Stimulated activated naive CD4-positive, alpha-beta T cell (primary cell): Measurements from ENCODE around the gene DBN1.
"Not testable (repeated sequence)": the region's sequence is repeated elsewhere in the genome, so short reads cannot be mapped to it uniquely, and the experiment has no call there.

Experiments used
- DNase-seq, 6 experiments: peaks; one replicate each; lab custom pipeline; 2025; lab: John Stamatoyannopoulos, UW

DBN1 gene

DNA sequence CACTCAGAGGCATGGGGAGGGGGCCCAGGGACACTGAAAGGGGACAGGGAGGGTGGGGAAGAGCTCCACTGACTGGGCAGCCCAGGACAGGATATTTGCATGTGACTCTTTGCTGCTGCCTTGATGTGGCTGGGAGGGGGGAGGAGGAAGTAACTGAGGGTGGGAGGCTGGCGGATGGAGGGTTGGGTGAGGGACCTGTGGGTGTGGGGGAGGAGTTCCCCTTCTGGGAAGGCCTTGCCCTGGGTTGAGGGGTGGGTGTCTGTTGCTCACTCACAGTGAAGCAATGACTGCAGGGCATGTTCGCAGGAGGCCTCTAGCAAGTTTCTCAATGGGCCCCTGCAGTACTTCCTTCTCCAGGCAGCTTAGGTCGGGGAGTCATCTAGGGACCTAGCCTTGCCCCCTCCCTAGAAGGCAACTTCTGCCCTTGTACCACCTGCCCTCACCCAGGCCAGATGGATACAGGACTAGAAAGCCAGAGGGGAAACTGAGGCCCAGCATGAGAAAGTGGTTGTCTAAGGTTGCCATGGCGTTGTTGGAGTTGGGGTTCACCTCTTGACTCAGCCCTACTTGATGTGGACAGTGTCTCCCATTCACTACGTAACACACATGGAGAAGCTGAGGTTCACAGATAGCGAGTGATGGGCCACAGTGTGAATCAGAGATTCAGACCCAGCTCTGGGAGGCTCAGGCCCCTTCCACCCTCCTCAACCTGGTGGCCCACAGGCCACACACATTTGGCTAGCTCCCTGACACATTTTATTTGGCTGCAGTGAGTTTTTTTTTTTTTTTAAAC, 44.0 kb downstream of the DBN1 start:
- peak; percentile 68 to 84 (median 76) for DNase-seq

- no peak for DNase-seq
Measured at GRCh38 chr5:177428574-177429217, 44.7 kb downstream of the DBN1 start.

DNA sequence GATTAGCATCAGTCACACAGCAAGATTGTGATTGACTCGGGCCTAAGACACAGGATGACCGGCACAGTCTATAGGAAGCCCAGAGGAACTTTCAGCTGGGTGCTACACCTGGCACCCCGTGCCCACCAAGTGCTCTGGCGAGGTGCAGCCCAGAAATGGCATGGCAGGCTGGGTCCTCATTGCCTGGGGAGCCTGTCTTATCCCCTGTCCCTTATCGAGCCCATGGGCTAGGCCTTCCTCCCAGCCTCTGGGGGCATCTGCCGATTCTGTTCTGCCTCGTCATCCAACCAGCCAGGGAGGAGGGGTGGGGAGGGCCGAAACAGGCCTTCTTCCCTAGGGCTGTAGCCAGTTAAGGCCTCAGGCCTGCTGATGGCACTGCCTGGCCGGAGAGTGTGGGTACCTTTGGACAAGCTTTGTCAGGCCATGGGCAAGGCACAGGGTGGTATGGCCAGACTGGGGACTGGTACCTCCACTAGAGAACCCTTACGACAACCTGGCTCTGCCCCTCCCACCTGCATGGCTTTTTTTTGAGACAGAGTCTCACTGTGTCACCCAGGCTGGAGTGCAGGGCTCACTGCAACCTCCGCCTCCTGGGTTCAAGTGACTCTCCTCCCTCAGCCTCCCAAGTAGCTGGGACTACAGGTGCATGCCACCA, 45.4 kb downstream of the DBN1 start:
- peak in 3 of 6 experiments; percentile 19 to 36 (median 27) for DNase-seq

DNA sequence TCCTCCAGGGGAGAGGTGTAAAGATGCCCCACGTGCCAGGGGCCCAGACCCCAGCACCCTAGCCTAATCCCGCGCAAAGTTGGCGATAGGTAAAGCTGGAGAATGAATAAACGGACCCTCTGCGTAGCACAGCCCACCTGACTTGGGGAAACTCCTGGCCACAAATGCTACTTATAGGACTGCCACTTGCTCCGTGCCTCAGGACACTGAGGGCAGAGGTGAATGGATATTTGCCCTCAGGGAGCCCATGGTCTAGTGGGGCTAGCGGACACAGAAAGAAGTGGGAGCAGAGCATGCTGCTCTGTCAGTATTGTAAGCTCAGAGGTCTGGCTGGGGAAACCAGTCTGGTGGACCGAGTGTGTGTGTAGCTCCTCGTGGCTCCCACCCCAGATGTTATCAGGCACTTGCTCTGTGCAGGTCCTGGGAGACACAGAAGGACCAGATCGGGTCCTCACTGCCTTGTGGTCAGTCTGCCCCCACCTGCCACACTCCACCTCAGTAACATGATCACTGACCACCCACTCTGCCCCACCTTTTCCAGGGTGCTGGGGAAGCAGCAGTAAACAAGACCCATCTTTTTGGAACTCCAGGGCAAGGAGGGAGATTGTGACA, 46.1 kb downstream of the DBN1 start:
- DNase-seq: no peak

DNA sequence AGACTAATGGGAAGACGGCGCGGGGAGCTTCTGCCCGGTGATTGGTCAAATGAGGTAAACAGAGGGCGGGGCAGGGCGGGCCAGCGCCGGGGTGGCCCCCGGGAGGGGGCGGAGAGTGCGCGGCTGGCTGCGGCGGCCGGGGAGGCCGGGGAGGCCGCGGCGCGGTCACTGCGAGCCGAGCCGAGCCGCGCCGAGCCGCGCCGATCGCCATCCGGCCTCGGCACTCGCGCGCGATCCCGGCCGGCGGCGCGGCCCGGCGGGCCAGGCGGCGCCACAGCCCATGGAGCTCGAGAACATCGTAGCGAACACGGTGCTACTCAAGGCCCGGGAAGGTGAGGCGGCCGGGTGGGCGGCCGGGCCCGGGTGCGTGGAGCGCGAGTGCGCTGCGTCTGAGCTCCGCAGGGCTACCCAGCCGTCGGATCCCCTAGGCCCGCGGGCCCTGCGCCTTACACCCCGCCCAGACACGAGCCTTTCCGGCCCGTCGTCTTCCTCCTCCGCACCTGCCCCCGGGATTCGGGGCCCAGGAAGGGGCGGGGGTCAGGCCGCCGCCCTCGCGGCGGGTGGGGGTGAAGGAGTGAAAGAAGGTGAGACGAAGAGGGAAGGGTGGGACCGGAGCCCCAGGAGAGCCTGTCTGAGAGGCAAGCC, 46.7 kb downstream of the DBN1 start, which contains the start of gene GRK6:
Gene GRK6 (plus strand): TSS at position 111 of the 645 bp plus-strand sequence. CDS start 170 bp downstream, at position 281.
- peak; percentile 58 to 81 (median 74) for DNase-seq

DNA sequence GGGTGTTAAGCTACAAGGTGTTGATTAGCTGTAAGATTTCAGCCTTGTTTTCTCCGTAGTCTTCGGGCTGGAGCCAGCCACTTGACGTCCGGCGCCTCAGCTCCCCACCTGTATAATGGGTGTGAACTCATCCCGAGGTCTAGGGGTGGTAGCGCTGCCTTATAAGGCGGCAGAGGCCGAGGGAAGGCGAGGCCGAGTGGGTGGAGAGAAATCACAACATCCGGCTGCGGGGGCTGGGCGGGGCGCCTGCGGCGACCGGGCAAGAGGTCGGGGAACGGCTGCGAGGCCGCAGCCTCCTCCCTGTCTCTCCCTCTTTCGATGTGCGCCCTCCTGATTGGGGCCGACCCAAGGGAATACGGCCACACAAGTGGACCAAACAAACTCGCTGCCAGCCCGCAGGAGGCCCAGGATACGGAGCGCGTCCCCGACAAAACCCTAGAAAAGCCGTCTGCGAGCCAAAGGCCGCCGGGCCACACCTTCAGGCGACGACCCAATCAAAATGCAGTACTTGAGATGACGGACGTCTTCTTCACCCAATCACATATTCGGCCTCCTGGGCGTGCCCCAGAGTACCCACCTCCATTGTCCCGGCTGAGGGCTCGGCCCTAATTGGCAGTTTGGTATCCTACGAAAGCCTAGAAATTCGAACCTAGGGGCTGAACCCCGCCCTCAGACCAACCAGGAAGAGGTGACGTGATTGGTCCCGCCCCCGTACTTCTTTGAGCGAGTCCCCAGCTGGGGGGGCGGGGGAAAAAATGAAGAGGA, 47.5 kb downstream of the DBN1 start:
- peak; percentile 97 to 100 (median 100) for DNase-seq

DNA sequence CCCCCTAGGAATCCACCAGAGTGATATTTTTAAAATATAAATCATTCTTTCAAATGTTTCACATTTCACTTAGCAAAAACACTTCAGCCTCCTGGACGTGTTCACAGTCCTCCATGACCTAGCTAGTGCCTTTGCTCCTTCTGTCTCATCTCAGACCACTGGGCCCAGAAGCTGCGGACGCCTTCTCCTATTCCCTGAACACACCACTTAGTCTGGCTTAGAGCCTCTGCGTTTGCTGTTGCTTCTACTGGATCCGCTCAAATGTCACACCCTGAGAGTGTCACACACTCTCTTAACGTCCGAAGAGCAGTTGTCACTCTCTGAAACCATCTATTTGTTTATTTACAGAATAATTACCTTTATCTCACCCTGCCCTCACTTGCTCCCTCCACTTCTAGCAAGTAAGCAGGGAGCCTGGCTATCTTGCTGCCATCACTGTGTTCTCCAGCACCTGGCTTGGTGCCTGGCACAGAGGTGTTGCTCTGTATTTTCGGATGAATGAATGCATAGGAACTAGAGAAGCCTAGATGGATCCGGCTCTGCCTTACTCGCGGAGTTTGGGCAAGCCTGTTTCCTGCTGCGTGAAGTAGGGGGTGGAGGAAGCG, 48.1 kb downstream of the DBN1 start:
- DNase-seq: no peak

DNA sequence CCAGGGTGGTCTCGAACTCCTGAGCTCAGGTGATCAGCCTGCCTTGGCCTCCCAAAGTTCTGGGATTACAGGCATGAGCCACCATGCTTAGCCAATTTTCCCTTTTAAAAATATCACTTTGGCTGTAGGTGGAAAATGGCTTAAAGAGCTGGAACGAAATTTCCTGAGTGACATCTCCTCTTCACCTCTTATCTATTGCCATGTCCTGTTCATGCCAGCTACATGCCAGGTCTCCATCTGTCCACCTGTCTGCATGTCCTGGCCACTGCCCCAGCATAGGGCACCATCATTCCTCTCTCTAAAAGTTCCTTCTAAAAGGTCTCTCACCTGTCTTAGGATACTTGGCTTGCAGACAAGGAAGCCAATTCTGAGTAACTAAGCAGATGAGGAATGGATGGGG, 49.8 kb downstream of the DBN1 start:
- DNase-seq: no peak

DNA sequence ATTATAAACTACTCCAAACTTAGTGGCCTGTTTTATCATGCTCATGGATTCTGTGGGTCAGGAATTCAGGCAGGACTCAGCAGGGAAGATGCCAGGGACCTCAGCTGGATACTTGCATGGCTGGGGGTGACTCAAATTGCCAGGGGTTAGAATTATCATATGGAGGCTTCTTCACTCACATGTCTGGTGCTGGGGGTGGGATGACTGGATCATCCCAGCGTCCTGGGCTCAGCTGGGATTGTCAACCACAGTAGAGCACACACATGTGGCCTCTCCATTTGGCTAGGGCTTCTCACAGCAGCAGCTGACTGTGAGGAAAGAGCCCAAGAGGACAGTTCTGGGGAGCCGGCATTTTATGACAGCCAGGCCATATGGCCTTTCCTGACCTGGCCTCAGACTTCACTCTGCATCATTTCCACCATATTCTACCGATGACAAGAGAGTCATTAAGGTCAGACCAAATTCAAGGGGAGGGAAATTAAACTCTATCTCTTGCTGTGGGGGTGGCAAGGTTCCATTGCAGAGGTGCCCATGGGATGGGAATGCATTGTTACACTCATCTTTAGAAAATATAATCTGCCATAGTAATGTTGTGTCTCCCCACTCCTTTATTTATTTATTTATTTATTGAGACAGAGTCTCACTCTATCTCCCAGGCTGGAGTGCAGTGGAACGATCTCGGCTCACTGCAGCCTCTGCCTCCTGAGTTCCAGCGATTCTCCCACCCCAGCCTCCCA, 52.2 kb downstream of the DBN1 start:
- no peak for DNase-seq

DNA sequence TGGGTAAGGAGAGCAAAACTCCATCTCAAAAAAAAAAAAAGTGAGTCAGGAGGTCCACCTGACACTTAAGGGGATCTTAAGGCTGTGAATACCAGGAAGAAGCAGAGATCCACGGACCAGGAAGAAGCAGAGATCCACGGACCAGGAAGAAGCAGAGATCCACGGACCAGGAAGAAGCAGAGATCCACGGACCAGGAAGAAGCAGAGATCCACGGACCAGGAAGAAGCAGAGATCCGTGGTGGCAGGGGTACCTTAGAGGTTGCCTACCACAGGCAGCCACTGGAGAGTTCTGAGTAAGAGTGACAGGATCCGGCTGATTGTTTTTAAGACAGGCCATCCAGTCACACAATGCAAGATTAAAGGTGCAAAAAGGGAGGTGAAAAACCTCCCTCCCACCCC, 53.0 kb downstream of the DBN1 start:
- not testable (repeated sequence) for DNase-seq

- DNase-seq: no peak
Measured at GRCh38 chr5:177419046-177419445, 54.4 kb downstream of the DBN1 start.

GRCh38 chr5:177417081-177417480, 56.4 kb downstream of the DBN1 start:
- not testable (repeated sequence) for DNase-seq

- DNase-seq: no peak
Measured at GRCh38 chr5:177414481-177414880, 59.0 kb downstream of the DBN1 start.

GRCh38 chr5:177412603-177413233, 60.7 kb downstream of the DBN1 start:
- no peak for DNase-seq

- DNase-seq: no peak
Measured at GRCh38 chr5:177410575-177410974, 62.9 kb downstream of the DBN1 start.

GRCh38 chr5:177409043-177409801, 64.2 kb downstream of the DBN1 start, which contains the start of gene F12:
F12 (minus strand) TSS chr5:177409564; CDS start chr5:177409527, 37 bp downstream.
- no peak for DNase-seq
